Kidney epithelial cell (primary cell): ENCODE results near the gene DUSP2. TPM values are rescaled to one million over a fixed set of nuclear protein-coding genes. Genes with fewer than 3 reads are reported as not detected.
A peak's percentile ranks its signal among the peaks of the same experiment; 100 is the strongest.

Experiments used
- DNase-seq: peaks from one replicate; pipeline ENCODE4 v3.0.0-alpha.2; 2010; ENCODE audit warnings: low read depth
- H3K27me3 ChIP-seq: 2 replicates; pipeline ENCODE4 v1.6.0; 2011; ENCODE audit warnings: low read length; ENCODE audit not compliant: control insufficient read depth, insufficient read depth
- H3K36me3 ChIP-seq: 2 replicates; pipeline ENCODE4 v1.5.1; 2011; ENCODE audit warnings: low read length; ENCODE audit not compliant: control insufficient read depth, insufficient read depth
- H3K4me3 ChIP-seq: 2 replicates; pipeline ENCODE4 v1.5.1; 2011; ENCODE audit warnings: low read depth, mild to moderate bottlenecking, control low read depth, low read length
- total RNA-seq: library from RNA; depleted of rRNA; stranded (reverse); fragments of >200 nt; gene quantifications from 2 replicates; pipeline ENCODE4 v1.2.3, GENCODE V29; 2015
- TF ChIP-seq, protein P1 (sequence below): IDR thresholded peaks from 2 replicates; pipeline ENCODE4 v1.5.1; 2011; ENCODE audit warnings: mild to moderate bottlenecking, moderate library complexity, low read length, control low read depth, inconsistent platforms; ENCODE audit not compliant: insufficient read depth, poor library complexity, severe bottlenecking

The DUSP2 gene
- 1.6 and 1.7 TPM in 2 replicates for total RNA-seq

- no peak for DNase-seq
- TF ChIP-seq, protein P1, sequence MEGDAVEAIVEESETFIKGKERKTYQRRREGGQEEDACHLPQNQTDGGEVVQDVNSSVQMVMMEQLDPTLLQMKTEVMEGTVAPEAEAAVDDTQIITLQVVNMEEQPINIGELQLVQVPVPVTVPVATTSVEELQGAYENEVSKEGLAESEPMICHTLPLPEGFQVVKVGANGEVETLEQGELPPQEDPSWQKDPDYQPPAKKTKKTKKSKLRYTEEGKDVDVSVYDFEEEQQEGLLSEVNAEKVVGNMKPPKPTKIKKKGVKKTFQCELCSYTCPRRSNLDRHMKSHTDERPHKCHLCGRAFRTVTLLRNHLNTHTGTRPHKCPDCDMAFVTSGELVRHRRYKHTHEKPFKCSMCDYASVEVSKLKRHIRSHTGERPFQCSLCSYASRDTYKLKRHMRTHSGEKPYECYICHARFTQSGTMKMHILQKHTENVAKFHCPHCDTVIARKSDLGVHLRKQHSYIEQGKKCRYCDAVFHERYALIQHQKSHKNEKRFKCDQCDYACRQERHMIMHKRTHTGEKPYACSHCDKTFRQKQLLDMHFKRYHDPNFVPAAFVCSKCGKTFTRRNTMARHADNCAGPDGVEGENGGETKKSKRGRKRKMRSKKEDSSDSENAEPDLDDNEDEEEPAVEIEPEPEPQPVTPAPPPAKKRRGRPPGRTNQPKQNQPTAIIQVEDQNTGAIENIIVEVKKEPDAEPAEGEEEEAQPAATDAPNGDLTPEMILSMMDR = no peak
- peak within 1 kb of the TSS; percentile 35 for H3K4me3 ChIP-seq
- peaks cover 9% of the 10 kb centered on the region for H3K27me3 ChIP-seq
- H3K36me3 ChIP-seq = no peaks in the 10 kb centered on the region
These were observed at the start of gene DUSP2 for GRCh38 chr2:96145036-96145847. DUSP2 (minus strand) TSS chr2:96145440; CDS start chr2:96145354, 86 bp downstream.

DNA sequence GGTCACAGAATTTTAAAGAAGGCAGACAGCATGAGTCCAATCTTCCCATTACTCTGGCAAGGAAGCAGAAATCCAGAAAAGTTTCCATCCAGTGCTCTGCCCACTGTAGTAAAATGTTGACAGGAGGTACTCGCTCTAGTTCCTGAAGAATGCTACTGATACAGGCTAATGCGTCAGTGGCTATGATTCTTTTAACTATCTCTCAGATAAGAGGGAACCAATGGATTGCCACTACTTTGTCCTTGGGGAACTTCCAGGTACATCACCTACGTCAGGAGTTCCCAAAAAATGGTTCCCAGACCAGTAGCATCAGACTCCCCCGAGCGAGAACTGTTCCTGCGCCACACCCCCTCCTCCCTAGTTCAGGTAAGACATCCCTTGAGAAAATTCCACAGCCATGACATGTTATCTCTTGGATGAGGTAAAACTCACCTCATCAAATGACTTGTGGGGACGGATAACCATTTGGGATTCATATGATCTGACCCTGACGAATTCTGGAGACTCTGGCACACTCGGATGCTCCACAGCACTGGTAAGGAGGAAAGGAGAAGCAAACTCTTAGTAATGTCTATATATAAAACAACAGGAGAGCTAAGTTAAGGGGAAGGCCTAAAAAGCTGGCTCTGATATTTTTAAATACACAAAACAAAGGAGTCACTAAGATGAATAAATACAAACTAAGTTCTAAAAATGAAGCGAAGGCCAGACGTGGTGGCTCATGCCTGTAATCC lies 46.9 kb upstream of the DUSP2 start:
- no peak for DNase-seq
- TF ChIP-seq, protein P1 = no peak
- peaks cover 2% of the 10 kb centered on the region for H3K36me3 ChIP-seq
- no peak overlapping the region for H3K4me3 ChIP-seq
- H3K27me3 ChIP-seq = no peaks in the 10 kb centered on the region

DNA sequence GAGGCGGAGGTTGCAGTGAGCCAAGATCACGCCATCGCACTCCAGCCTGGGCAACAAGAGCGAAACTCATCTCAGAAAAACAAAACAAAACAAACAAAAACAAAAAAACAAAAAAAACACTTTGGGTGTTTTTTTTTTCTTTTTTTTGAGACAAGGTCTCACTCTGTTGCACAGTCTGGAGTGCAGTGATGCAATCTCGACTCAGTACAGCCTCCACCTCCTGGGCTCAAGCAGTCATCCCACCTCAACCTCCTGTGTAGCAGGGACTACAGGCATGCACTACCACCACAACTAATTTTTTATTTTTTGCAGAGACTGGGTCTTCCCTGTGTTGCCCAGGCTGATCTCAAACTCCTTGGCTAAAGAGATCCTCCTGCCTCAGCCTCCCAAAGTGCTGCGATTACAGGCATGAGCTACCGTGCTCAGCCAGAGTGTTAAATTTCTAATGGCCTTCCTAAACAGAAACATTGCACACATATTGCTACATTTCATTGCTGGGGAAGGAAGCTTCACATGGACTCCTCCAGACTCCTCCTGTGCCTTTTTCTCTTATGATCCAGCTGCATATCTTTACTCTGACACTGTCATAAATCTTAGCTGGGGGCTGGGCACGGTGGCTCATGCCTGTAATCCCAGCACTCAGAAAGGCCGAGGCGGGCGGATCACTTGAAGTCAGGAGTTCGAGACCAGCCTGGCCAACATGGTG lies 43.7 kb upstream of the DUSP2 start:
- H3K27me3 ChIP-seq = no peaks in the 10 kb centered on the region
- TF ChIP-seq, protein P1 = no peak
- peaks cover 5% of the 10 kb centered on the region for H3K36me3 ChIP-seq
- DNase-seq = no peak
- H3K4me3 ChIP-seq = no peak overlapping the region

GRCh38 chr2:96186562-96186961 lies 41.3 kb upstream of the DUSP2 start:
- no peak for DNase-seq
- no peak overlapping the region for H3K4me3 ChIP-seq
- TF ChIP-seq, protein P1 = no peak
- H3K36me3 ChIP-seq = peaks cover 4% of the 10 kb centered on the region
- H3K27me3 ChIP-seq = no peaks in the 10 kb centered on the region

- DNase-seq = no peak
These were observed 40.3 kb upstream of the DUSP2 start for GRCh38 chr2:96185516-96185915.

More at GRCh38 chr2:96185516-96185915, 40.3 kb upstream of the DUSP2 start:
- TF ChIP-seq, protein P1 = no peak
- Histone ChIP-seq H3K27me3 (no peaks in the 10 kb centered on the region), H3K36me3 (peaks cover 4% of the 10 kb centered on the region), H3K4me3 (no peak overlapping the region)
